ENCODE data around the gene COA4. TPM values are rescaled to one million over a fixed set of nuclear protein-coding genes. Genes with fewer than 3 reads are reported as not detected.

Gene COA4
- total RNA-seq, 1 experiment from 2014 or later, result 97.0 TPM

GRCh38 chr11:73878771-73879170 lies 2.1 kb upstream of the COA4 start:
- RAD21 ChIA-PET (ENCODE audit: low non-redundant PET in 1 of 2, low total read pairs in 2 of 2, uncharacterized antibody in 2 of 2, unreplicated experiment in 2 of 2), result no interaction called here
- Histone ChIP-seq H3K27ac (ENCODE audit: low read depth, low read length) (no peak overlapping the region), H2AFZ (ENCODE audit: low read depth, low read length, poor library complexity, severe bottlenecking) (no peak overlapping the region), H3K36me3 (ENCODE audit: control insufficient read depth in 1 of 2, insufficient read depth in 2 of 2, low read length in 2 of 2) (peaks cover 6 to 19% of the 10 kb centered on the region in 2 experiments; a peak in 3 of 4 replicates), H3K4me3 (replicated peaks in 1 of 2; ENCODE audit: low read depth in 1 of 2, low read length in 2 of 2) (no peak overlapping the region), H3K9me3 (ENCODE audit: control insufficient read depth in 1 of 2, insufficient read depth in 1 of 2, low read depth in 1 of 2, low read length in 2 of 2) (no peaks in the 10 kb centered on the region), H3K9me2 (ENCODE audit: insufficient read depth) (no peaks in the 10 kb centered on the region), H3K9ac (ENCODE audit: low read length) (no peak overlapping the region), H3K79me2 (ENCODE audit: insufficient read depth, low read length) (peaks cover 34% of the 10 kb centered on the region), H3K27me3 (ENCODE audit: insufficient read depth, low read length) (no peaks in the 10 kb centered on the region), H3K4me2 (ENCODE audit: low read length) (no peak overlapping the region), H4K20me1 (ENCODE audit: insufficient read depth) (no peaks in the 10 kb centered on the region), H3K4me1 (ENCODE audit: control insufficient read depth in 1 of 2, insufficient read depth in 2 of 2, low read length in 2 of 2) (peaks cover 16 to 35% of the 10 kb centered on the region in 2 experiments)
- DNase-seq (ENCODE audit: low read depth, low spot score) (no peak), ATAC-seq (no peak)
- intact Hi-C loops (cut with micrococcal nuclease), result no loop called here
- POLR2A ChIA-PET, result no interaction called here
- CTCF ChIA-PET, result no interaction called here
- TF ChIP-seq SIN3A (IDR thresholded peaks at IDR 0.05; ENCODE audit: low read depth) (no peak), YY1 (IDR thresholded peaks at IDR 0.05; ENCODE audit: extremely low read depth, insufficient replicate concordance, low read depth, low read length) (no peak), MAX (IDR thresholded peaks at IDR 0.05) (no peak), EGR1 (IDR thresholded peaks at IDR 0.05; ENCODE audit: low read depth) (no peak), RAD21 (IDR thresholded peaks at IDR 0.05; ENCODE audit: low read depth) (no peak), CEBPB (IDR thresholded peaks at IDR 0.05; ENCODE audit: low read depth) (no peak), ZBTB33 (IDR thresholded peaks at IDR 0.05; ENCODE audit: extremely low read depth, insufficient replicate concordance, low read length) (no peak), SRF (IDR thresholded peaks at IDR 0.05; ENCODE audit: low read depth) (no peak), POLR2A (IDR thresholded peaks at IDR 0.05; ENCODE audit: borderline replicate concordance, extremely low read depth, insufficient read depth, insufficient read length) (no peak), POLR2AphosphoS5 (IDR thresholded peaks at IDR 0.05; ENCODE audit: low read depth, low read length) (no peak), JUND (IDR thresholded peaks at IDR 0.05) (no peak), FOSL1 (IDR thresholded peaks at IDR 0.05; ENCODE audit: low read depth) (no peak), CBX3 (IDR thresholded peaks at IDR 0.05; ENCODE audit: low read depth) (no peak)
- TF ChIP-seq, protein P1, sequence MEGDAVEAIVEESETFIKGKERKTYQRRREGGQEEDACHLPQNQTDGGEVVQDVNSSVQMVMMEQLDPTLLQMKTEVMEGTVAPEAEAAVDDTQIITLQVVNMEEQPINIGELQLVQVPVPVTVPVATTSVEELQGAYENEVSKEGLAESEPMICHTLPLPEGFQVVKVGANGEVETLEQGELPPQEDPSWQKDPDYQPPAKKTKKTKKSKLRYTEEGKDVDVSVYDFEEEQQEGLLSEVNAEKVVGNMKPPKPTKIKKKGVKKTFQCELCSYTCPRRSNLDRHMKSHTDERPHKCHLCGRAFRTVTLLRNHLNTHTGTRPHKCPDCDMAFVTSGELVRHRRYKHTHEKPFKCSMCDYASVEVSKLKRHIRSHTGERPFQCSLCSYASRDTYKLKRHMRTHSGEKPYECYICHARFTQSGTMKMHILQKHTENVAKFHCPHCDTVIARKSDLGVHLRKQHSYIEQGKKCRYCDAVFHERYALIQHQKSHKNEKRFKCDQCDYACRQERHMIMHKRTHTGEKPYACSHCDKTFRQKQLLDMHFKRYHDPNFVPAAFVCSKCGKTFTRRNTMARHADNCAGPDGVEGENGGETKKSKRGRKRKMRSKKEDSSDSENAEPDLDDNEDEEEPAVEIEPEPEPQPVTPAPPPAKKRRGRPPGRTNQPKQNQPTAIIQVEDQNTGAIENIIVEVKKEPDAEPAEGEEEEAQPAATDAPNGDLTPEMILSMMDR (IDR thresholded peaks at IDR 0.05 in 2 of 3, conservative IDR thresholded peaks at IDR 0.05 in 1 of 3; ENCODE audit: borderline replicate concordance in 1 of 3, insufficient read depth in 1 of 3, low read depth in 2 of 3, low read length in 2 of 3), result no peak
- TF ChIP-seq, protein P2, sequence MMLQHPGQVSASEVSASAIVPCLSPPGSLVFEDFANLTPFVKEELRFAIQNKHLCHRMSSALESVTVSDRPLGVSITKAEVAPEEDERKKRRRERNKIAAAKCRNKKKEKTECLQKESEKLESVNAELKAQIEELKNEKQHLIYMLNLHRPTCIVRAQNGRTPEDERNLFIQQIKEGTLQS (IDR thresholded peaks at IDR 0.05), result no peak
- no TSS peak for BruUV-seq (replicated peaks)

Measured in HCT116 (cell line).